HG02623 (cell line): ENCODE data around the gene ABI3BP.

Source experiments
- ATAC-seq: cut with Tn5 transposase; IDR thresholded peaks from one replicate; pipeline ENCODE4 v1.9.1; 2021; ENCODE audit warnings: moderate library complexity; ENCODE audit not compliant: unreplicated experiment

Gene ABI3BP

DNA sequence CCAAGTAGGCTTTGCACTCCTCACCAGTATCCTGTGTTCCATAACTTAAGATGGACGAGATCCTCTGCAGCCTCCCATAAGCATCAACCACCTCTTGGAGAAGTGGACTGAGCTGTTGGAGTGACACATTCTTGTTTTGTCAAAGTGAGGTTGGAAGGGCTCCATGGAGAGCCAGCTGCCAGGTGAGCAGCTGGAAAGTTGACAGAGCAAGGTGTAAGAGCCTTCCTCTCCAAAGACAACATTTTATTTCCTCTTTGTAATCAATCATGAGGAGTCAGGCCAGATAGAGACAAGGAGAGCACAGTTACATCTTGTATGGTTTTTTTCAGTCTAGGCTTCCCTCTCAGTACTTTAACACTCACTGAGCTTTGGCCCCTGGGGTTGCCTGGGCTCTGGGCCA is 5.1 kb downstream of the ABI3BP start:
- no peak for ATAC-seq

DNA sequence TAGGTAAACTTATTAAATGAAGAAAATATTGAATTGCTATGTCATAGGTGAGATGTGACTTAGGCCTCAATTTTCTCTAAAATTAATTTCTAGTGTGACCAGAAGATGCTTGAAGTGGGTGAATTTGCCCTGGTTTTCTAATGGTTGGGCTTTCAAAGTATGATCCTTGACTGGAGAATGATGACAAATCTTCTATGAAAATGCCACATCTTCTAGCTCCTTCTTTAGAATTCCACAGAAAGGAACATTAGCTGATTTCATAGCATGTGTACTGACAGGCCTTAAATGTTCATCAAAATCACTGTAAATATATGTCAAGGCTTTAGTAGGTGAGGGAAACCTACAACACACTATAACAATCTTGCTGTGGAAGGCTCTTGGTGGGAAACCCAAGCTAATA is 8.9 kb downstream of the ABI3BP start:
- ATAC-seq, result no peak

DNA sequence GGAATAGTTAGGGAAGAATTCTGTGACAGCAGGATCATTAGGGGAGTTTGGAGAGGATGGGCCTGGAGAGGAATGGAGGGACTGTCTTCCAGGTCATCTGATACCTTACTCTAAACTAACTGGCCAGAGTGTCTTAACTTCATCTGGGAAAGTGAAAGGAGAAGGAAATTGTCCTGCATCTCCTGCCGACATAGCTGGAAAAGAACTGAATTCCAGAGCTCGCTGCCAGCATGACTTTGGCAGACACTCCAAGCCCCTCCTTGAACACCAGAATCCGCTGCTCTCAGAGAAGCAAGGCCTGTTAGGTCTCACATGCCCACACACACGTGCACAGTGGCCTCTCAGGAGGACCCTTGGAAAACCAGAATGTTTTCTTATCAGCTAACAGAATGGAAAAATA is 10.5 kb downstream of the ABI3BP start:
- ATAC-seq, result no peak

DNA sequence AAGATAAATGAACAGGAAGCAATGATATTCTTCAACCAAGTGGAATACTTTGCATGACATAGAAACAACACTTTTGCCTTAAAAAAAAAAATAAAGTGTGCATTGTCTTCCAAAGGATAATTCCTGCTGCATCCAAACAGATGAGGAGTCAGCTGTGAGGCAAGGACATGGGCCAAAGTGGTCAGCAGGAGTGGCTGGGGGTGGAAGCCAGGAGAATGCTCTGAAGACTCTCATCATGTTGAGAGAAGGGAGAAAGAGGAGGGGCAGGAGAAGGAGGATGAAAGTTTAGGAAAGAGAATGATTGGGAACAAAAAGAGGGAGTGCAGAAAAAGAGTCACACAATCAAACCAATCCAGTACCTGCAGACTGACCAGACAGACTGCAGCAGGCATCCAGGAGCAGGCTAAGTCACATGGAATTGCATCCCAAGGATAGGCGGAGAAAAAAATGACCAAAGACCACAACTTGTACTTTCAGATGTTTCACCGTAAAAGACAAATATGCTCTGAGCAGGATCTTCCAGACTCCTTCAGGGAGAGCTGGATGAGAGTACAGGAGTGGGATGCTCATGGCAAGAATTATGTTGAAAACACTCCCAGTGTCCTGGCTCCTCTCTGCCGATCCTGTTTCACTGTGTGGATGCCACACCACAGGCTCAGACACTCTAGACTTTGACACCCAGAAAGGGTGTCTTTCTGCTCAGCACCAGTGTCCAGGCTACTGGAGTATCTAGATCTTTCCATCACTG is 11.9 kb downstream of the ABI3BP start:
- ATAC-seq, result no peak

DNA sequence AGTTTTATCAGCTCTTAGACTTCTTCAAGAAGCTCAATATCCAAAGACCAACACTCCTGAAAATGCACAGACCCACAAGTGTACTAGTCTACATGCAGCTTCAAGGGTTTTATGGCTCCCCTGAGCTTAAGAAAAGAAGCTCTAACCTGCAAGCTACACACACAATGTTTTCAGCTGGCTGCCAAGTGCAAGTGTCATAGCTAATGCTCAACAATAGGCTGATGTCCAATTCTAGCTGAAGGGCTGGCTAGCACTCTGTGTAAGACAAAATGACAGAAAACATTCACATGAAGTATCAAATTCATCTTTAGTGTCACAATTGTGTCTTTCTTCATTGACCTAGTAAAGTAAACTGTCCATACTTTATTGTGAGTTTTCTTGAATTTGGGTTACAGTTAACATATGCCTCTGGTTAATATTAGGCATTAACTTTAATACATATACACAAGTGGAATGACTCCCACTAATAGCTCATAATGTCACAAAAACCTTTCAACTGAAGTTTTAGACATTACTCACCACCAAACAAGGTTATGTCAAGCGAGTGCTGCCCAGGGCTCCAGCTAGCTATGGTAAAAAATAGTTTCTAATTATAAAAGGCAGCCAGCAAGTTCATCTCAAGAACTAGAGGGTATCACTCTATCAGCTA is 15.1 kb downstream of the ABI3BP start:
- ATAC-seq, result no peak

DNA sequence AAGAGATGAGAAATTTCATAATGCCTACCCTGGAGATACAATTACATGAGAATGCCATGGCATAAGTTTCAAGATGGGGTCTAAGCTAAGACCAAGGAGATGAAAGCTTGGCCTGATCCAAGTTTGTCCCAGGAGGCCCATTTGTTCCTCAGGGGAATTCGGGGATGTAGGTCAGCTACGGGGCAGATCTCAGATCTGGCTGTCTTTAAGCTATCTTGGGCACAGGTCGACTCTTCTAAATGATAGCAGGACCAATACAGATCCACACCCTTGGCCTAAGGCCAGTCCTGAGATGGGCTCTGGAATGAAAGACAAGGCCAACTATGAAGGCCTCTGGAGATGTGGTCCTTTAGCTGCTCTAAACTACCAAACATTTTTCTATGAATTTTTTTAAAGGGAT is 16.6 kb downstream of the ABI3BP start:
- no peak for ATAC-seq

DNA sequence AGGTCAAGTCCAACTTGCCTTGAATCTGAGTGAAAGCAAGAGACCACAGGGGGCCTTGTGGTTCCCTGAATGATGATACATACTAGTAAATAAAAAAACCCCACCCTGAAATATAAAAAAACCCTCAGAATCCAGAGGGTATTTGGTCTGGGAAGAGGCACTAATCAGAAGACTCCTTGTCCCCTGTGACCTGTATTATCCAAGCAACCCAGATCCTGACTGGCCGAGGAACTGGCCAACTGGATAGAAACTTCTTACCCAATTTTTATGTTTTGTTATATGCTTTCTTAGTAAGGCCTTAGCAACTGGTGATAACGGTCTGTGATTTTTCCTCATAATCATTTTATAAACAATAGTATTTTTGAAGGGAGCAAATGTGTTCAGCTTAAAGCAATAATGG is 17.5 kb downstream of the ABI3BP start:
- ATAC-seq, result no peak

DNA sequence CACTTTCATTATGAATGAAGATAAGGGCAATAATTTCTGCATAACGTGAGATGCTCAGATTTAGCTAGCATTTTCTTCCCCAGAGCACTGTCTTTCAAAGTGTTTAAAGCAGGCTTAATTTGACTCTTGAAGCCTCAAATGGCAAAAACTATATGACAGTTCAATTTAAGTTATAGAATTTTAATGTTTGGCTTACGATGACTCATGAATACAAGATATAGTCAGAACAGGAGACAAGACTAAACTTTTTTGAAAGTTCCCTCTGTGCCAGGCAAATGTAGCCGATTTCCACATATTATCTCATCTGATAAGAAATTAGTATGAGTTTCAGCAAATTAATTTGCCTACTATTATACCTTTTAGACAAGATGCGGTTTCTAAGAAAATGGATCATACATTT is 19.6 kb downstream of the ABI3BP start:
- ATAC-seq, result no peak

DNA sequence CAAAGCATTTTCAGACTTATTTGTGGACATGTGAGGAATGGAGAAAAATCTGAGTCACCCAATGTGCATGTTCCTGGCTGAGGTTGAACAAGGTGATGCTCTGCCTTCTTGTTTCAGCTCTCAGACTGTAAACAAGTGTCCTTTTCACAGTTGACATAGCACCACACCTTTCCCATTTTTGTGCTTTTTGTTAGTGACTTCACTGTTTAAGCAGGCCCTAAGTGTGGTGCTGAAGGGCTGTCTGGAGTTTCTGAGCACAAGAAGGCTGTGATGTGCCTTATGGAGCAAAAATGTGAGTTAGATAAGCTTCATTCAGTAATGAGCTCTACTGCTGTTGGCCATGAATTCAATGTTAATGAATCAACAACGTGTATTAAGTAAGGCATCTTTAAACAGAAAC is 20.4 kb downstream of the ABI3BP start:
- ATAC-seq, result no peak

DNA sequence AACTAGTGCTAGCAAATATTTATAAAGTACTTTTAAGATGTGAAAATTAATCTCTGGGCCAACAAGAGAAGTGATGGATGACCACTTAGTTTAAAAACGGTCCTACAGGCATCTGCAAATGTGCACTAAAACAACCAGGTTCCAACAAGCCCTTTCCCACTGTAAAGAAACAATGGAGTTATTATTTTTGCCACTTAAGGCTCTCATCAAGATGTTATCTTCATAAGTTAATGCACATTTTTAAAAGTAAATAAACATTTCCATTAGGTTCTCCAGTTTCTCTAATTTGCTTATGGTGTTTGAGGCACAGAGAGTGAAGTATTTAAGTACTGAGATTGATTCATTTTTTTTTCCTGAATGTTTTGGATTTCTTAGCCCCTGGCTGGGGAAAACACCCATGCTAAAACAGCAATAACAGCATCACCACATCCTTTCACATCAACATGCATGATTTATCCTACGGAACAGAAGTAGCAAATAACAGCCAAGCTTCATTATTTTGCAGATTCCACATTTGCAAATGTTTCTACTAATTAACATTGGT is 20.8 kb downstream of the ABI3BP start:
- no peak for ATAC-seq

DNA sequence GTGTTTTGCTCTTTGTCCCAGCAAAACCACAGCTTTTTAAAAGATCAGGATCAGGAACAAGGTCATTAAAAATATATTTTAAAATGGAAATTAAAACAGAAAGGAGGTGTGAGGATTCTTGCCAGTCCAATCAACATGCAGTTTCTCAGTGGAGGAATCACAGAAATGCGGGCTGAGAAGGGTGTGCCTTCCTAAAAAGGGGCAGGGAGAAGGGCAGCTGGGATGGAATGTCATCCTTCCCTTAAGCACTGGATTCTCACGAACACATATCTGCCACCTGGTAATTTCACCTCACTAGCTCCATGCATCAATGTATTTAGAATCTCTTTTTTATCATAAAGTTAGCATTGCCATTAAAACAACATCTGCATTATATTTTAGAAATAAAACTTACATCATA is 21.4 kb downstream of the ABI3BP start:
- ATAC-seq, result no peak

DNA sequence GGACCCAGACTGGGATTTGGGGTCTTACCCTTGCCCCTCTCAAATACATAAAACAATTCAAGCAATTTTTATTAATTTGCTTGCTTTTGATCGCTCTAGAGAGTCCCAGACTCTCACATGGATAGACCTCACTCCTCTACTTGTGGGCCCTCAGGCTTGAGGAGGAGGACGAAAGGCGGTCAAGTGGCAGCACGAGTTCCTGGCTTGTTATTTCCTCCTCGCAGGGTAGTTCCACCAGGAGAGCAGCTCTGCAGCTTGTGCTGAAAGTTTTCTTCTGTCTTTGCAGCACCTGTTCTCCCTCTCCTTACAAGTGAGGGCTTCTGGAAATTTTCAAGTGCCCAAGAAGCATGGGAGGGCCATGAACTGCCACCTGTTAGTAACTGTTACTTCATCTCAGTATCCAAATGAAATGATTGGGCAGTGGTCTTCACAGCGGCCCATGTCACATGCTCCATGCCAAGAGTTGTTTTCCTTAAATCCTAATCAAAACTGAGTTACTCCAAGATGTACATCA is 22.7 kb downstream of the ABI3BP start:
- ATAC-seq, result no peak

DNA sequence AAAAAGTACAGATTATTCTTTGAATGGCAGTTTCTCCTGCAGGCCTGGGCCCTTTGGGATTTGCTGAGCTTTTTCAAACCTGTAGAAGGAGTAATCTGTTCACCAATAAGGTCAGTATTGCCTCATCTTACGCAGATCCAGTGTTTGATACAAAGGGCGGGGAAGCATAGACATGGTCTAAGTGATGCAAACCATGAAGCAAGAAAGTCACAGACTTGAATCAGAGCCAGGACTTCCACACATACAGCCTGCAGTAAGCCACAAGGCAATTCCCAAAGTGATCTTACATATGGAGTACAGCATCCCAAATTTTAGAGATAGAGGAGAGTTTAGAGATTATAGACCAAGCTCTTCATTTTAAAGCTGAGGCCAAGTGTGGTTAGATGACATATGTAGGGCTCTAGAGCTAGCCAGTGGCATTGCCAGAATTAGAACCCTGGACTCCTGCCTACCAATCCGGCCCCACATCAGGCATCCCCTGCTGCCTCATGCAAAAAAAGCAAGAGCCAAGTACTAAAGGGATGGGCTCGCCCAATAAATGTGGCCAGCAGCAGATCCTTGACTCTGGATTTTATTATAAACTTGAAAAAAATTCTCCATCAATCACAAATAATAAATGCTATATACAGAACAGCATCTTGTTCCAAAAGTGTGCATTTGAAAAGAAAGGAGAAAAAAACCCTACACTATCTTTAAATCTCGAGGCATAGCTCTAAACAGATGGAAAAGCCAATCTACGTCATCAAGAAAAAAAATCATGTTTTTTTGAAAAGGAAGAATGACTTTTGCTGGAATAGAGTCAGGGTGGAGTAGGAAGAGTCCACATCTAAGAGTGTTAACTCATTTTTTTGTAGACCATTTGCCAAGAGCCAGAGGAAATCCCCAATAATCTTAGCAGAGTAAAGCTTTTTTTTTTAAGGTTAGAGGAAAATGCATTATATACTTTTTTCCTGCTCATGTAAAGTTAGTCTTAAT is 24.0 kb downstream of the ABI3BP start:
- ATAC-seq, result no peak

DNA sequence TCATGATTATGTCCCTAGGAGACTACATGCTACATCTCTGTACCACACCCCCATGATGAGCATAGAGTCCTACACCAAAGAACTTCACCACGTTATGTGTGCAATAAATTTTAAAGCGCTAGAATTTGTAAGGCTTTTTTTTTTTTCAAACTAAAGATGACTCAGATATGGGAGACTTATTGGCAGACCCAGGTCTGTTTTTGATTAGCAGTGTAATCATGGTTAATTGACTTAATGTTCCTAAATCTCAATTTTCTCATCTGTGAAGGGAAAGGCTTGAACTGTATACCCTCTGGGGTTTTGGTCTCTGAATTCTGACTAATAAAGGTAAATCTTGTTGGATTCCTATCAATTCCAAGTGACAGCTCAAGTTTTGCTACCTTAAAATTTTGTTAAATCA is 26.4 kb downstream of the ABI3BP start:
- ATAC-seq, result no peak

DNA sequence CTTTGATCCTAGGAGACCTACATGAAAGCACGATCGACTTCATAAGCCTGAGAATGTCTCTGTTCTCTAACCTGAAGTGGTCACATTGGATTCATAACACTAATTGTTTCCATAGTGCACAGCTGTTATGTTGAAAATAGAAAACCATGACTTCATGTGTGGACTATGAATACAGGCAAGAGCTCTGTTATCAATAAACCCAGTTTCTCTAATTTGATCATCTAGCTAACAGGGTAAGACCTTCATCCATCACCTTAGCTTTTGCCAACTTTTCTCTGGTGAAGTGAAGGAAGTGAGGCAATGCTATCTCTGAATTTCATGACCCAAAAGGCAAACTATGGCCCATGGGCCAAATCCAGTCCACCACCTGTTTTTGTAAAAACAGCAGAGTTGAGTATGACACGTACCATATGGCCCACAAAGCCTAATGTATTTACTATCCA is 27.2 kb downstream of the ABI3BP start:
- ATAC-seq, result no peak

DNA sequence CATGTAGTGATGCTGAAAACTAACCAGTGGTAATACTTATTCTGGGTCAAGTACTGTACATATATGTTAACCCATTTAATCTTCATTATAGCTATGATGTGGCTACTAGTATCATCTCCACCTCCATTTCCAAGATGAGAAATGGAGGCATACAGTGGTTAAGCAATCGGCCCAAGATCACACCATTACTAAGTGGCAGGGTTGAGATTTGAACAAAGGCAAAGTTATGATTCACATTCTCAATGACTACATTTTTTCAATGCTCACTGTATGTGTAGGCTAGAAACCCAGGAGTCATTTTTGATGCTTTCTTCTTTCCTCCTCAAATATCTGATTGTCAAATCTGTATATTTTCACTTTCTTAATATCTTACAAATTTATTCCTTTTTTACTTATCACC is 30.2 kb downstream of the ABI3BP start:
- no peak for ATAC-seq

DNA sequence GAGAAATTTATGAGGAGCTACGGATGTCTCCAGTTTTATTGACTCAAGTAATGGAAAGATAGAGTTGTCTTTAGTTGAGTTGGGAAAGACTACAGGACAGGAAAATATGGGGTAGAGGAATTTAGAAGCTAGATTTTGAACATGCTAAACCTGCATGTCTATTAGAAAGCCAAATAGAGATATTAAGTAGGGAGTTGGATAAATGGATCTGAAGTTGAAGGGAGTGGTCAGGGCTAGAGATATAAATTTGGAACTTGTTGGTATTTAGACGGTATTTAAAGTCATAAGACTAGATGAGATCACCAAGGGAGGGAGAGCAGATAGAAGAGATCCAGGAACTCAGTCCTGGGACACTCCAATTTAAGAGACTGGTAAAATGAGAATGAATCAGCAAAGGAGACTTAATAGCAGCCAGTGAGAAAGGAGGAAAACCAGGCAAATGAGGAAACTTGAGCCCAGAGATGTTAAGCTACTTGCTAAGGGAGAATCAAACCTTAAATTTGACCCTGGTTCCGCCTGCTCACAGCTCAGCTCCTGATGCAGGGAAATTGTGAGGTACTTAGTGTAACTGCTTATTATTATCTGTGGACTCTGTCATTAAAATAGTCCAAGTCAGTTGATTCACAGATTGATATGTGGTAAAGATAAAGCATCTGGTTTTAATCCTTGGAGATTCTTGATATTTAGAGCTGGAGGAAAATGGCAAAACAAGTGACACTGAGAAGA is 35.8 kb downstream of the ABI3BP start:
- no peak for ATAC-seq

DNA sequence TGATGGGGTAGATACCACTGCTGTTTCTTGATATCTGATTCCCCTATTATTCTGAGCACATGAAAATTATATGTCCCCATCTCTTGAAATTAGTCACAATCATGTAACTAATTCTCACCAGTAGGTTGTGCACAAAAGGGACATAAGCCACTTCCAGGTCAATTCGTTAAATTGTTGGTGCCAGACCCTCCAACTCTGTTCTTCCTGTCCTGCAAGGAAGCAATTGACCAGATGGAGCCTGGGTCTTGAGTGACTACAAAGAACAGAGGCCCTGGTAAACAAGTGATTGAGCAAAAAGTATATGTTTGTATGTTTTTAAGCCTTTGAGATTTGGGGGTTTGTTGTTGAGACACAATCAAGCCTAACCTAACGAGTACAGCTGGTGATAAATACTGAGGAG is 36.9 kb downstream of the ABI3BP start:
- no peak for ATAC-seq

DNA sequence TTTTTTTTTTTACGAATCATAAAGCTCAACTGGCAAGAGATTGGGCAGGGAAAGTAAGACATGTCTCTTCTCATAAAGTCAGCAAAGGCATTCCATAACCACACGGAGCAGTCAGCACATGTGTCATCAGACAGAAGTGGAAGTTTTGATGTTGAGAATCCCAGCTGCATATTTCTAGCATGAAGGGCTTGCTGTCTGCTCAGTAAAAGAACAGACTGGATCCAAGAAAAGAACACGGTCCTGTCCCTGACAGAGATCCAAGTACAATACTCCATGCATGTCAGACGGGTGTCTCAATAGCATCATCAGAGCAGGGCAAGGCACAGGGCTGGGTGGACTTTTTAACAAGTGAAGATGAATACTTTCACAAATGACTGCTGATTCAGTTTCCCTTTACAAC is 38.2 kb downstream of the ABI3BP start:
- no peak for ATAC-seq

DNA sequence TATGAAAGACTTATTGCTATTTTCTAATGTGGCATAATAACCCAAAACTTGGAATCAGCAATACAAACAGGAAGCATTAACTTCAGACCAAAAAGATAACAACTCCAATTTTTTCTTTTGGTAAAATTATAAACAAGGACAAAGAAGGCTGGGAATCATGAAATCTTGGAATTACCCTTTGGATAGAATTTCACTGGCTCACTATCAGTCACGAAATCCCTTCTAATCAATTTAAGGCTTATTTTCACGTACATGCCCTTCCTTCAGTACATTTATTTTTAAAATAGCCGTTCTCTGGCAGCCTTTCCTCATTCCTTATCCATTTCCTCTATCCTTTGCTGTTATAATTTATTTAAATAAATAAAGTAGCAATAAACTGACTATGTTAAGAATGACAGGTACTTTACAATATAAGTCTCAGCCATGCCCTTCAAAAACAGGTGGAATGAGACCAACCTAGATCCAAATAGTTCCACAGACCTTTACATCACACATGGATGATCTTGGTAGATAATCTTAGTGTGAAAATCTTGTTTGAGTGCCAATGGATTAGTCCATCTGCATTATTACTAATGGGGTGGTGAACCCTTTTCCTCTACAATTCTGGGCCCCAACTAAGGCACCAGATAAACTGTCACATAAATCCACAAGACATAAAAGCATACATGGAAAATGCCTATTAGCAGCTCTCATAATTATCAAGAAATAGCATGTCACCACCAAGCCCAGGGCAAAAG is 38.9 kb downstream of the ABI3BP start:
- ATAC-seq, result no peak
